K562 (cell line): ENCODE data around the gene RGS7BP. TPM values are rescaled to one million over a fixed set of nuclear protein-coding genes. Genes with fewer than 3 reads are reported as not detected.
A peak's percentile ranks its signal among the peaks of the same experiment; 100 is the strongest.

Source experiments
- ATAC-seq: fragments of 200-7000 bp; cut with Tn5 transposase; 3 replicates; pipeline ENCODE4 v1.9.1; 2020; ENCODE audit warnings: moderate library complexity
- BruUV-seq: library from RNA; stranded (reverse); fragments of 400-500 nt; replicated peaks from 2 replicates; lab custom pipeline; 2021; lab: Mats Ljungman, UMichigan
- CTCF ChIA-PET: fragments of 300-600 bp; formaldehyde crosslinking; extraction: SDS; loops from one replicate; lab custom pipeline; 2021; ENCODE audit warnings: low intra/inter-chr PET ratio; lab: Yijun Ruan, JAX
- POLR2A ChIA-PET: fragments of 300-600, 350-650 bp; sonication (Branson Sonifier 250); formaldehyde crosslinking; extraction: SDS; loops from one replicate; lab custom pipeline; 2021; ENCODE audit warnings: antibody characterized with exemption, inconsistent platforms; lab: Yijun Ruan, JAX
- DNase-seq, 4 experiments: peaks; one replicate each; pipeline versions ENCODE4 v3.0.0 to v3.0.0-alpha.2; 2011 to 2018; ENCODE audit warnings: low spot score in 3 of 4, mixed read lengths in 3 of 4; ENCODE audit errors: extremely low read depth in 1 of 4
- FAIRE-seq: peaks from 2 replicates; lab custom pipeline; 2011; peaks lifted over from hg19 to GRCh38; lab: Jason Lieb, UNC
- H2AFZ ChIP-seq: 2 replicates; pipeline ENCODE4 v1.6.0; 2011; ENCODE audit warnings: low read depth, low read length, control low read depth, inconsistent platforms
- H3K27ac ChIP-seq: fragments of 200-600 bp; 3 replicates; pipeline ENCODE4 v1.8.0; 2011; ENCODE audit warnings: low read depth, mild to moderate bottlenecking, control low read depth, inconsistent platforms, low read length, moderate library complexity, mixed read lengths; ENCODE audit errors: extremely low read depth
- H3K27me3 ChIP-seq, 2 experiments: fragments of 300-600 bp in 1 of 2; 2 replicates in 1 of 2; 3 replicates in 1 of 2; pipeline versions ENCODE4 v1.6.0 to v1.8.0; 2011; ENCODE audit warnings: inconsistent platforms in 2 of 2, low read length in 2 of 2, mild to moderate bottlenecking in 1 of 2, mixed read lengths in 1 of 2, moderate library complexity in 1 of 2; ENCODE audit not compliant: control insufficient read depth in 2 of 2, insufficient read depth in 2 of 2
- H3K36me3 ChIP-seq: fragments of 300-600 bp; 3 replicates; pipeline ENCODE4 v1.8.0; 2011; ENCODE audit warnings: mild to moderate bottlenecking, low read length, inconsistent platforms; ENCODE audit not compliant: control insufficient read depth, insufficient read depth
- H3K4me1 ChIP-seq, 2 experiments: fragments of 200-600 bp in 1 of 2; replicated peaks in 1 of 2; 2 replicates in 1 of 2; 3 replicates in 1 of 2; pipeline versions ENCODE4 v1.5.1 to v1.8.0; 2011; ENCODE audit warnings: inconsistent platforms in 2 of 2, low read length in 2 of 2, mild to moderate bottlenecking in 1 of 2, mixed read lengths in 1 of 2, moderate library complexity in 1 of 2; ENCODE audit not compliant: control insufficient read depth in 2 of 2, insufficient read depth in 2 of 2
- H3K4me2 ChIP-seq: 2 replicates; pipeline ENCODE4 v1.6.1; 2011; ENCODE audit warnings: low read length, control low read depth, inconsistent platforms, mixed read lengths; ENCODE audit not compliant: insufficient read depth
- H3K4me3 ChIP-seq: fragments of 200-600 bp; sonication (generic), shearing (Covaris generic); 2 replicates; pipeline ENCODE4 v1.5.1; 2016; ENCODE audit warnings: control low read depth, inconsistent platforms
- H3K79me2 ChIP-seq: fragments of 200-600 bp; 3 replicates; pipeline ENCODE4 v1.8.0; 2011; ENCODE audit warnings: low read length, inconsistent platforms; ENCODE audit not compliant: control insufficient read depth, insufficient read depth
- H3K9ac ChIP-seq, 2 experiments: 2 replicates each; pipeline versions ENCODE4 v1.6.0 to v1.6.1; 2011; ENCODE audit warnings: low read depth in 2 of 2, low read length in 2 of 2, control low read depth in 1 of 2, inconsistent platforms in 1 of 2, mild to moderate bottlenecking in 1 of 2, mixed read lengths in 1 of 2; ENCODE audit not compliant: insufficient read depth in 1 of 2
- H3K9me1 ChIP-seq: one replicate; pipeline ENCODE4 v1.6.0; 2011; ENCODE audit warnings: inconsistent platforms, mild to moderate bottlenecking, low read length, moderate library complexity; ENCODE audit not compliant: control insufficient read depth, insufficient read depth
- H3K9me3 ChIP-seq: replicated peaks from 2 replicates; pipeline ENCODE4 v1.5.1; 2011; ENCODE audit warnings: low read depth, low read length, inconsistent platforms; ENCODE audit not compliant: control insufficient read depth, insufficient read depth
- H4K20me1 ChIP-seq: replicated peaks from 2 replicates; pipeline ENCODE4 v1.6.1; 2011; ENCODE audit warnings: low read length, inconsistent platforms, mixed read lengths; ENCODE audit not compliant: control insufficient read depth, insufficient read depth
- RAD21 ChIP-seq, 2 experiments: fragments of 250-450 bp in 1 of 2; fragments of 450-650 bp in 1 of 2; sonication (Bioruptor Pico) in 1 of 2; formaldehyde crosslinking in 1 of 2; IDR thresholded peaks in 1 of 2; conservative IDR thresholded peaks in 1 of 2; 2 replicates each; pipeline versions ENCODE4 v1.4.0 to v1.8.0; 2020 to 2022; ENCODE audit warnings: mild to moderate bottlenecking in 2 of 2, moderate library complexity in 1 of 2
- ZNF395 ChIP-seq: fragments of 200-800 bp; sonication (Bioruptor generic); IDR thresholded peaks from 2 replicates; pipeline ENCODE4 v1.6.1; 2017; ENCODE audit warnings: missing genetic modification characterization, missing compliant biosample characterization
- ZNF436 ChIP-seq: fragments of 250-450, 450-650 bp; sonication (Bioruptor Pico); formaldehyde crosslinking; IDR thresholded peaks from 2 replicates; pipeline ENCODE4 v1.7.0; 2020; ENCODE audit warnings: mild to moderate bottlenecking
- ZNF644 ChIP-seq: fragments of 200-800 bp; sonication (Bioruptor generic); IDR thresholded peaks from 2 replicates; pipeline ENCODE4 v1.6.1; 2016; ENCODE audit warnings: low read depth, missing genetic modification characterization, missing compliant biosample characterization
- WGBS: fragments of 100-300 bp; shearing (Covaris generic); methylation state at CpG from one replicate; pipeline ENCODE4 v1.1.6; 2016; ENCODE audit warnings: low coverage, mixed read lengths; ENCODE audit not compliant: insufficient coverage; ENCODE audit errors: missing lambda C conversion rate; 5-methylcytosine and 5-hydroxymethylcytosine counted together
- in situ Hi-C: fragments of 300-500 bp; cut with MboI; formaldehyde crosslinking; loops from 4 replicates; pipeline ENCODE4 v1.15.0; 2018; ENCODE audit warnings: inconsistent platforms, mixed read lengths
- intact Hi-C: fragments of 100-400 bp; cut with micrococcal nuclease; formaldehyde crosslinking; loops from 2 replicates; pipeline ENCODE4 v1.14.2; 2022
- polyA plus RNA-seq, 8 experiments: library from polyadenylated mRNA; depleted of rRNA in 4 of 8; stranded (reverse) in 5 of 8; unstranded in 3 of 8; fragments of >200 nt; fragmentation: Nextera tagmentation in 2 of 8; fragmentation: Illumina TruSeq in 1 of 8; extraction: Ambion mirVana in 2 of 8; extraction: Trizol in 1 of 8; gene quantifications; 2 replicates each; pipeline versions ENCODE4 v1.2.1 to v1.2.3, GENCODE V29; 2011 to 2014; ENCODE audit warnings: inconsistent platforms in 1 of 8, missing spikeins in 1 of 8
- total RNA-seq, 7 experiments: library from RNA; depleted of rRNA in 6 of 7; stranded (reverse); fragments of >200 nt in 6 of 7; fragmentation: Illumina TruSeq in 2 of 7; extraction: Trizol in 2 of 7; gene quantifications; 2 replicates each; pipeline versions ENCODE4 v1.2.1 to v1.2.3, GENCODE V29; 2011 to 2021; ENCODE audit warnings: low replicate concordance in 1 of 7
- TF ChIP-seq, protein P1 (sequence below): fragments of 450-650 bp; IDR thresholded peaks from 2 replicates; pipeline ENCODE4 v1.6.1; 2014; ENCODE audit warnings: low read depth, mild to moderate bottlenecking, moderate library complexity, borderline replicate concordance
- TF ChIP-seq, protein P2 (sequence below), 2 experiments: fragments of 450-650 bp; formaldehyde crosslinking in 1 of 2; IDR thresholded peaks; 2 replicates each; pipeline versions ENCODE4 v1.4.0 to v1.6.1; 2014 to 2020; ENCODE audit warnings: mild to moderate bottlenecking in 2 of 2, borderline replicate concordance in 1 of 2, low read depth in 1 of 2

The RGS7BP gene
- total and polyA plus RNA-seq, 9 of the 15 experiments (the other 6 are each of a cell fraction or from before 2014, with no cell fraction given): not detected

- Histone ChIP-seq H4K20me1 (no peaks in the 10 kb centered on the region), H3K79me2 (no peaks in the 10 kb centered on the region), H3K9me3 (no peaks in the 10 kb centered on the region), H3K4me2 (no peak overlapping the region), H2AFZ (peak overlapping the region; percentile 15), H3K4me1 (no peaks in the 10 kb centered on the region), H3K27ac (no peak overlapping the region), H3K9ac (no peak overlapping the region), H3K27me3 (no peaks in the 10 kb centered on the region), H3K36me3 (no peaks in the 10 kb centered on the region), H3K9me1 (no peaks in the 10 kb centered on the region), H3K4me3 (no peak overlapping the region)
- ChIA-PET CTCF (interaction anchor here (0.5 kb wide), 1 partner anchor 384 kb away, joined by 3 read pairs; no protein-coding TSS in a partner anchor), POLR2A (interaction anchor here (1.5 kb wide), 1 partner anchor 9 kb away, joined by 4 read pairs; no protein-coding TSS in a partner anchor)
- peak; percentile 12 to 56 (median 28) for DNase-seq
- in situ Hi-C loops (no loop called here), intact Hi-C loops (loop anchor here (2.0 to 10.0 kb wide), 3 partner anchors 466 to 1210 kb away; no protein-coding TSS in a partner anchor)
- 4% methylated on average over 5 of the region's 5 CpGs for WGBS
- ATAC-seq: peak; percentile 82
- BruUV-seq: no TSS peak
- peak; percentile 93 for FAIRE-seq
- TF ChIP-seq, protein P1, sequence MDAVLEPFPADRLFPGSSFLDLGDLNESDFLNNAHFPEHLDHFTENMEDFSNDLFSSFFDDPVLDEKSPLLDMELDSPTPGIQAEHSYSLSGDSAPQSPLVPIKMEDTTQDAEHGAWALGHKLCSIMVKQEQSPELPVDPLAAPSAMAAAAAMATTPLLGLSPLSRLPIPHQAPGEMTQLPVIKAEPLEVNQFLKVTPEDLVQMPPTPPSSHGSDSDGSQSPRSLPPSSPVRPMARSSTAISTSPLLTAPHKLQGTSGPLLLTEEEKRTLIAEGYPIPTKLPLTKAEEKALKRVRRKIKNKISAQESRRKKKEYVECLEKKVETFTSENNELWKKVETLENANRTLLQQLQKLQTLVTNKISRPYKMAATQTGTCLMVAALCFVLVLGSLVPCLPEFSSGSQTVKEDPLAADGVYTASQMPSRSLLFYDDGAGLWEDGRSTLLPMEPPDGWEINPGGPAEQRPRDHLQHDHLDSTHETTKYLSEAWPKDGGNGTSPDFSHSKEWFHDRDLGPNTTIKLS: no peak
- TF ChIP-seq RAD21 (CRISPR knock-in tag; conservative IDR thresholded peaks at IDR 0.05 in 1 of 2, IDR thresholded peaks at IDR 0.05 in 1 of 2) (peak; percentile 70 to 77), ZNF395 (CRISPR knock-in tag) (no peak), ZNF644 (tag) (no peak), ZNF436 (no peak)
- TF ChIP-seq, protein P2, sequence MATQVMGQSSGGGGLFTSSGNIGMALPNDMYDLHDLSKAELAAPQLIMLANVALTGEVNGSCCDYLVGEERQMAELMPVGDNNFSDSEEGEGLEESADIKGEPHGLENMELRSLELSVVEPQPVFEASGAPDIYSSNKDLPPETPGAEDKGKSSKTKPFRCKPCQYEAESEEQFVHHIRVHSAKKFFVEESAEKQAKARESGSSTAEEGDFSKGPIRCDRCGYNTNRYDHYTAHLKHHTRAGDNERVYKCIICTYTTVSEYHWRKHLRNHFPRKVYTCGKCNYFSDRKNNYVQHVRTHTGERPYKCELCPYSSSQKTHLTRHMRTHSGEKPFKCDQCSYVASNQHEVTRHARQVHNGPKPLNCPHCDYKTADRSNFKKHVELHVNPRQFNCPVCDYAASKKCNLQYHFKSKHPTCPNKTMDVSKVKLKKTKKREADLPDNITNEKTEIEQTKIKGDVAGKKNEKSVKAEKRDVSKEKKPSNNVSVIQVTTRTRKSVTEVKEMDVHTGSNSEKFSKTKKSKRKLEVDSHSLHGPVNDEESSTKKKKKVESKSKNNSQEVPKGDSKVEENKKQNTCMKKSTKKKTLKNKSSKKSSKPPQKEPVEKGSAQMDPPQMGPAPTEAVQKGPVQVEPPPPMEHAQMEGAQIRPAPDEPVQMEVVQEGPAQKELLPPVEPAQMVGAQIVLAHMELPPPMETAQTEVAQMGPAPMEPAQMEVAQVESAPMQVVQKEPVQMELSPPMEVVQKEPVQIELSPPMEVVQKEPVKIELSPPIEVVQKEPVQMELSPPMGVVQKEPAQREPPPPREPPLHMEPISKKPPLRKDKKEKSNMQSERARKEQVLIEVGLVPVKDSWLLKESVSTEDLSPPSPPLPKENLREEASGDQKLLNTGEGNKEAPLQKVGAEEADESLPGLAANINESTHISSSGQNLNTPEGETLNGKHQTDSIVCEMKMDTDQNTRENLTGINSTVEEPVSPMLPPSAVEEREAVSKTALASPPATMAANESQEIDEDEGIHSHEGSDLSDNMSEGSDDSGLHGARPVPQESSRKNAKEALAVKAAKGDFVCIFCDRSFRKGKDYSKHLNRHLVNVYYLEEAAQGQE (IDR thresholded peaks at IDR 0.05; ENCODE audit: borderline replicate concordance): peak; percentile 54; the same call in 1 of the 2 replicates
- TF ChIP-seq, protein P2 (CRISPR knock-in tag; IDR thresholded peaks at IDR 0.05; ENCODE audit: low read depth): no peak
These were observed 106.6 kb downstream of the RGS7BP start for GRCh38 chr5:64612344-64612961.
